ENCODE data around the gene WDR36.

Gene WDR36

DNA sequence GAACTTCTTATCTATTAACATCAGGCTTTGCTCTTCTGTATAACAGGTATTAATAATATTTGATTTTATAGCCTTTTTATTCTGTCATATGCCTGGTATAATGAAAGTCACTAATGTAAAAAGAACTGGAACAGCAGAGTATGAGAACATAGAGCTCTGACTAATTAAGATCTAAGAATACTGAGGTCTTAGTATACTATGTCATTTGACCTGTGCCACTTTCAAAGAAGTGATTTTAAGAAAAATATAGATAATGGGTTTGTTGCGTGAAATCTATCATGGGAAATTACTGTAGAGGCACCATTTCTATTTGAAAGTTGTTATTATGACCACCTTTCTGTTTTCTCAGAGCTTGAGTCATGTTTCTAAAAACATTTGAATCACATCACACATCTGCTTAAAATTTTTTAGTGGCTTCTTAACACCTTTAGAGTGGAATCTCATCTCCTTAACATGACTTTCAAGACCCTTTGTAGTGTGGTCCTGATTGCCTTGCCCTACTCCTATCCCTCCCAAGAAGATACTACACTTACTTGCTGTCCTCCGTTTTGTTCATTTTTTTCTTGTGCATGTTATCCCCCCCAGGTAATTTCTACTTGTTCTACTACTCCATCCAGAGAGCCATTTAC lies 14.3 kb downstream of the WDR36 start:
- no peak for DNase-seq

DNA sequence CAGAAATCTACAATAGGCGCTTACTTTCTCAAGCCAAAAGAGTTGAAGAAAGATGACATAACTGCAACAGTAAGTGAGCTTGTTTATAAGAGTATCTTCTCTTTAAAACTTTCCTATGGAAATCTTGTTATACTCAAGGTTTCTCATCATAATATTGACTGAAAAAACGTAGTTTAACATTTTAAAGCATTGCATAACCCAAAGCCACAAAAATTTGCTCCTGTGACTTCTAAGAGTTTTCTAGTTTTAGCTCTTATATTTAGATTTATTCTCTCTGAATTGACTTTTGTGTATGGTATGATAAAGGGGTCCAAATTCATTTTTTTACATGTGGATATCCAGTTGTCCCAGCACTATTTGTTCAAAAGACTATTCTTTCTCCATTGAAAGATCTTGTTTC lies 15.2 kb downstream of the WDR36 start:
- DNase-seq = no peak

DNA sequence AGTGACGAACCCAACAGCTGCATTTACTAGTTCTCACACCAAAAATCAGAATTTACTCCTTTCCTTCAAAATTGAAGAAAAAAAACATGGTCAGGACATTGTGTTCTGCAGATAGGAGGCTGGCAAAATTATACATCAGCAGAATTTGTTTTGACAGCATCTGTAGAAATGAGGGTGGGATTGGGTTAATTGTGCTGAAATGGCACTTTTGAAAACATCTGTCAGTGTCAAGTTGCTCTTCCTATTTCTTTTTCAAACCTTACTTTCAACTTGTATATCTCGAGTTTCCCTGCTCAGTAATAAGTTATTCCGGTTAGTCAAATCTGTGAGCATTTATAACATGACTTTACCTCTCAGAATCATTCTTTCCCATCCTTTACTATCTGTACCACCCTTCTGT lies 19.8 kb downstream of the WDR36 start:
- no peak for DNase-seq

DNA sequence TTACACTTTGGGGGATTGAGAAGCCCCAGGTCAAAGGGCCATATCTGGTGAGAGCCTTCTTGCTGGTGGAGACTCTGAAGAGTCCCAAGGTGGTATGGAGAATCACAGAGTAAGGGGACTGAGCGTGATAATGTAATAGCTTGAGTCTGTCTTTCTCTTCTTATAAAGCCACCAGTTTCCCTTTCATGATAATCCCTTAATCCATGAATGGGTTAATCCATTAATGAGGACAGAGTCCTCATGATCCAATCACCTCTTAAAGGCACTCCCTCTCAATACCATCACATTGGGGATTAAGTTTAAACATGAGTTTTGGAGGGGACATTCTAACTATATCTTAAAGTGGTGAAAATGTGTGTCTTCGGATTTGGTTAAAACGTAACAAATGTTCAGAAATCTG lies 21.5 kb downstream of the WDR36 start:
- DNase-seq = no peak

DNA sequence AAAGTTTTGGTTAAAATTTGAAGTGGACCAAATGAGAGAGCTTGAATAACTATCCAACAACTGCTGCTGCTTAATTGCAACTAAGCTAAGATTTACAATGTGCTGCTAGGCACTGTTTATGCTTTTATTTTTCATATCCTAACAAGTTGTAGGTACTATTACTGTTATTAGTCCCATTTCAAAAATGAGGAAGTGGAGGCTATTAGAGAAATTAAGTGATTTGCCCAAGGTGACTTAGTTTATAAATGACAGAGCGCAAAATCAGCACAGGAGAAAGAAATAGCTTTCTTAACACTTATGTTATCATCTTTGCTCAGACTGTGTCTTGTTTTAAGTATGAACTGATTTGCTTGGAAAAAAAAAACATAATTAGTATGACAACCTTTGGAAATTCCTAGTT lies 23.1 kb downstream of the WDR36 start:
- no peak for DNase-seq

DNA sequence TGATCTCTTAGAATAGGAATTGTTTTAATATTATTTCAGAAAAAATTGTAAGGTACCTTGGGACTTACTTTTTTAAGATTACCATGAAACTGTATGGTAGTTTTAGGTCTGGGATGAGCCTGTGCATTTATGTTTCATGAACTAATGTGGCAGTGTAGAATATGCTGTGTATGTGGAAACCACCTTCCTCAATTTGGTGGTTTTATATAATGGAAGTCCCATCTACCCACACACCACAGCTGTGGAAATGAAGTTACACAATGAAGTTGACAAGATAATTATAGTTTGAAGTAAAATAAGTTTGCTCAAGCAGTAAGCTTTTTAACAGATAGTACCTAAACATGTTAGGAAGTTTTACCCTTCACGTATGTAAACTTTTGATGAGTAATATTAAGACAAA lies 24.4 kb downstream of the WDR36 start:
- DNase-seq = no peak

DNA sequence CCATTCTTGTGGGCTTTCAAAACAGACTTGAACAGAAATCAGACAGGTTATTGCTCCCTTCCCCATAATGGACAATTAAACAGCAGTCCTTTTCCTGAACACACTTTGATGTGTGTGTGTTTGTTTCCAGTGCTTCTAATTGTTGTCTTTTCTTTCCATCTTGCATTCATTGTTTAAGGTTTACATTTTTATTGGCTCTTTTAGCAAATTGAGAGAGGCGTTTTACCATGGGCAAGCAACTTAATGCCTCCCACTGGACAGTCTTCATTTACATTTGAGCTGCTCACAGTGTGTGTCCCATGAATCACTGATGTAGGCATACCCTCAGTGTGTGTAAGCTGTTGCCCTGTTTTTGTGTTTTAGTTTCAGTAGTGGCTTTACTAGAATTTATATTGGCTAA lies 25.0 kb downstream of the WDR36 start:
- DNase-seq = no peak

DNA sequence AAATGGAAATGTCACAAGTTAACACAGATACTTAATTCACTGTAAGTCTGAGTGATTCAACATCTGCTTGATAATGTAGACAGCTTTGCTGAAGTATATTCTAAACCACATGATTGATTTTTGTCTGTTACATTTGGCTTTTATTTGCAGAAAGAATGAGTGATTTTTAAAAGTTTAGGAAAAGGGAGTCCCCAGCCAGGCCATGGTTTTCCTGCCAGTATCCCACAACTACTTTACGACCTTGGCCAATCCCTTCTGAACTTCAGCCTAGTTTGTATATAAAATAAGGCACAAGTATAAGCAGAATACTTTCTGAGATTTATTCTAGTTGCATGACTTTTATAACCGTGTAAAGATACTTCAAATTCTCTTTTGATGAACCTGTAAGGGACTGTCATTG lies 27.1 kb downstream of the WDR36 start:
- no peak for DNase-seq

DNA sequence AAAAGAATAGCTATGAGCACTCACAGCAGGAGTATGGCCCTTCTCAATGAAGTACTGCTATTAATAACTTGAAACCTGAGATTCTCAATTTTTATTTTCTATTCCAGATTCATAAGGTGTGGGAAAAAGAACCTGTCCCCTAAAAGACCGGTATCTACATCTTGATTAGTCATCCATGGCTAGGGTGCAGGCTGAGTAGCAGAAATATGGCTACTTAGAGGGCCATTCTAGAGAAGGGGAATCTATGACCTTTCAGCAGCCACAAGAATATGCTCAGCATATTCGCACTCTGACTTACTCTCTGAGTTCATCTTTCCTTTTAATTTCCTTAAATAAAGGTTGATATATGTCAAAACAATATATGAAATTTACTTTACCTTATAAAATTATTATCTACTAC lies 27.7 kb downstream of the WDR36 start:
- no peak for DNase-seq

DNA sequence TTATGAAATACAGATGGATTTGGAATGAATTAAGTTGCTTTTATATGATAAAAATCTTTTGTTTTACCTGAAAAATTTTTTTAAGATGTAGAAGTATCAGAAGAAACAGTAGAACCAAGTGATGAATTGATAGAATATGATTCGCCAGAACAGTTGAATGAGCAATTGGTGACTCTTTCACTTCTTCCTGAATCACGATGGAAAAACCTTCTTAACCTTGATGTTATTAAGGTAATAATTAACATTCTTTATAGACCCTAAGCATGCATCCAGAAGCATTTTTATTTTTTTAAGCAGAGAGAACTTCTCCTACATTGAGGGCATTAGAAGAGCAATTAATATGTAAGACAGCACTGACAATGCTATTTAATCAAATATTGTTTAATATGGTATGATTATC lies 28.8 kb downstream of the WDR36 start:
- no peak for DNase-seq

DNA sequence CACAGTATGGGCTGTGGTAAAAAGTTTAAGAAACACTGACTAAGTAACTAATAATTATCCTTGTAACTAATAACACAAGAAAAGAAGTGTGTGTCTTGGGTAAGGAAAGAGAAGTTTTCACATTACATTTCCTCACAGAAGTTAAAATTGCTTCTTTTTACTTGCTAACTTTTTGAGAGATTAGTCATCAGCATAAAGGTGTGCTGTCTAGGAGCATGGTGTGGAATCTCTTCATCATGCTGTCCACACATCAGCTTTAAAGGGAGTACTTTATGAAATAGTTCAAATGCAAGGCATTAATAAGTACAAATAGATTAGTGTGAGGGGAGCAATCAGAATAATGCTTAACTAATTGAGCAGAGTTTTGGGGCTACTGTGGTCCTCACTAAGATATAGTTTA lies 29.8 kb downstream of the WDR36 start:
- DNase-seq = no peak

DNA sequence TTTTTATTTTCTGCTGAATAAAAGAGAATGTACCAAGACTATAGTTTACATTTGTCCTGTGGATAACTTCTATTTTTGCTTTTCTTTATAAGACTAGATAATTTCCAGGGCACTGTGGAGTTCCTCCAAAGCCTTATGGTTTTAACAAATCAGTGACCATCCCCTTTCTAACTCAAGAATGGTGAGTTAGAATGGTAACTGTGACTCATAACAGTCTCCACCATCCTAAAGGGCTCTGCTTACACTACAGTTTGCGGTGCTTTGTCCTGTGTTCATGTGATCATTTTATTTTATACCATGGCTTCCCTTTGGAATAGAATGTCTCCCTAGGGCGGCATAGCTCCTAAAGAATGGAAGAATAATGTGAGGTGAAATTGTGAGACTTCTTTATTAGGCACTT lies 30.2 kb downstream of the WDR36 start:
- DNase-seq = no peak

DNA sequence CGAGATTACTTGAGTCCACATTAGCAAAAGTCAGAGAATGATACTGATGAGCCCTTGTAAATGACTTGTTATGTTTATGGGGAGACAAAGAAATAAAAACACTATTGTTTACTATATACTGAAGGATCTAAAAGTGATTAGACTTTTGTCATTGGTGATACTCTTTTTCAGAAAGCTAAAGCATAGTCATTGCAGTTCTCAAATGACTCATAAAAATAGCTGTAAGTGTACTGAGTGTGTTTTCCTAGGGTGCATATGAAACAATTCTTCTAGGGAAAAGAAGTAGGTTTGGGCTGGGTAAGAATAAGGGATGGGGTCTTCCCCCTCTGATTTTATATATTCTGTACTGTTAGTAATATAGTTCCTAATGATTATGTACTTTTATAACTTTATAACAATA lies 32.6 kb downstream of the WDR36 start:
- no peak for DNase-seq

DNA sequence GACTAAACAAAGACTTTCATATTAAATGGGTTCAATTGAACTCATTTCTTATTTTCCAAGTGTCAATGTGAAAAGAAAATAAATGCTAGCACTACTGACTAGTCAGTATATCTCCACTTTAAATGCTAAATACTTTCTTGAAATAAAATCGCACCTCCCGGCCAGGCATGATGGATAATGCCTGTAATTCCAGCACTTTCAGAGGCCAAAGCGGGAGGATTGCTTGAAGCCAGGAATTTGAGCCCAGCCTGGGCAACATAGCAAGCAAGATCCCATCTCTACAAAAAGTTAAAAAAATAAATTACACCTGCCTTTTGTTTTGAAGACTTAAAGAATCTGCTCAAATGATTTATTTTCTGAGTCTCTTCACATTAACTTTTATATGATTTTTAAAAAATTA lies 34.7 kb downstream of the WDR36 start:
- no peak for DNase-seq

DNA sequence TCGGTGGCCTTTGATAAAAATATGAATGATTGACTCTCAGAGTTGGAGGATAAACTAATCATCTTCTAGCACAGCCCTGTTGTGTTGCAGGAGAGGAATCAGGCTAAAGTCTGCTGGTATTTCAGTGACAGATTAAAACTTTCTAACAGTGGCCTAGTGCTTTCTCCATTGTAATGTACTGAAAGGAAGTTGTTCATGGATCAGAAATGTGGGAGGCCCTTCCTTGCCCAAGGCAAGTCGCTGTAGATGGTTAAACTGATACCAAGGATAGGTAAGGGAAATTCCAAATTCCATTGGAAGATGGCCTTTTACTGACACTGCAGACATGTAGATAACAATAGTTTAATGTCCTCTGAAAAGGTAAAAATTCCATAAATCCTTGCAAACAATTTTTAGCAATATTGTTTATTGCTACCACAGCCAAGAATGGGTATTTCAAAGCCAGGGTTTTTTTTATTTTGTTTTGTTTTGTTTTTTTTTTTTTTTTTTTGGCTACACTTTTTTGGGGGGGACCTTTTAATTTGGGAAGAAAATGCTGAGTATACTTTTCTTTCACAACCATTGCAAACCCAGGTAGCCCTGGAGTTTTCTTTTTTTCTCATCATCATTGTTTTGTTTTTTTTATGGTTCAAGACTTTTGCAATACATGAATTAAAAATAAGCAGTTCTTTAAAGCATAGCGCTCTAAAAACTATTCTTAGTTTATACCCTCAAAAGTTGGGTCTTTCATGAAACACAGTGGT lies 35.5 kb downstream of the WDR36 start:
- DNase-seq = no peak

DNA sequence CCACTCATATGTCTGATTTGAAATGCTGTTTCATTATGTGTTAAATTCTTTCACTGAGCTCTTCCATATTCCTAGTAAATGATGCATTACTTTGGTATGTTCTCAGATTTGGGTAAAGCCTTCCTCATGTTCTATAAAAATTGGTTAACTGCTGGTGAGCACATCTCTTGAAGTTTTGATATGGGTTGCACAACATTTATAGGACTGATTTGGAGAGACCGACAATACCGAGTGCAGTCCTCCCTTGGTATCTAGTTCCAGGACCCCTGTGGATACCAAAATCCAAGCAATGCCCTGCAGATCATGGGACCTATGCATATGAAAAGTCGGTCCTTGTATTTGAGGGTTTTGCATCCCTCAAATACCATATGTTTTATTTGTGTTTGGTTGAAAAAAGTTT lies 37.8 kb downstream of the WDR36 start:
- DNase-seq = no peak

DNA sequence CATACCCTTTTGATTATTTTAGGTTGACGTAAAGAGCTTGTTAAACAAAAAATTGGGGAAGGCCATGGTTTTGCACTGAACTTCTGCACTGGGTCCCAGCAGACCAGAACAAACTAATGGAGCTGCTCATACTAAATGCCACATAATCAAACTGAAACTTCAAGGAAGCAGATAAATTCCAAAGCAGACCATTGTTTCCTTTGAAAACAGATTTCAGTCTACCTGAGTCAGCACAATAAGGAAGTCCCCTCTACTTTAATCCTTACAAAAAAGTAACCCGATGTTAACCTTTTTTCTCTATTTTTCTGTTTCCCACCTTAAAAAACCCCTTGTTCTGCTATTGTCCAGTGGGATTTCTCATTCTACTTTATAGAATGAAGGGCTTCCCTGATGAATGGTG lies 39.2 kb downstream of the WDR36 start:
- no peak for DNase-seq

DNA sequence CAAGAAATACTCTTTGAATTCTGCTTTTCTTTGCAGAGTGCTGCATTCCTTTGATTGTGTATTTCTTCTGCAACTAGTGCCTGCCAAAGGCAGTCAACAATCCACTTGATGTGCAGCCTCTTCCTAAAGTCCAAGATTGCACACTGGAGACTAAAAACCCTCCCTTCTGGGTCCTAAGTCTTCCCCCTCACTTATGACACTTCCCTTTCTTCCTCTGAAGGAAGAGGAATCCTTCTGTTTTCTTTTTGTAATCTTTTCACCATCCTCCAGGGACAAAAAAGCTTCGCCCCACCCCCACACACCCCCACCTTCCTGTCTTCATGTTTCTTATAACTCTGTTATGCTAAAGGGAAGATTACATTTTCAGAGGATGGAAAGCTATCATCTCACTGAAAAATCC lies 39.9 kb downstream of the WDR36 start:
- DNase-seq = no peak

DNA sequence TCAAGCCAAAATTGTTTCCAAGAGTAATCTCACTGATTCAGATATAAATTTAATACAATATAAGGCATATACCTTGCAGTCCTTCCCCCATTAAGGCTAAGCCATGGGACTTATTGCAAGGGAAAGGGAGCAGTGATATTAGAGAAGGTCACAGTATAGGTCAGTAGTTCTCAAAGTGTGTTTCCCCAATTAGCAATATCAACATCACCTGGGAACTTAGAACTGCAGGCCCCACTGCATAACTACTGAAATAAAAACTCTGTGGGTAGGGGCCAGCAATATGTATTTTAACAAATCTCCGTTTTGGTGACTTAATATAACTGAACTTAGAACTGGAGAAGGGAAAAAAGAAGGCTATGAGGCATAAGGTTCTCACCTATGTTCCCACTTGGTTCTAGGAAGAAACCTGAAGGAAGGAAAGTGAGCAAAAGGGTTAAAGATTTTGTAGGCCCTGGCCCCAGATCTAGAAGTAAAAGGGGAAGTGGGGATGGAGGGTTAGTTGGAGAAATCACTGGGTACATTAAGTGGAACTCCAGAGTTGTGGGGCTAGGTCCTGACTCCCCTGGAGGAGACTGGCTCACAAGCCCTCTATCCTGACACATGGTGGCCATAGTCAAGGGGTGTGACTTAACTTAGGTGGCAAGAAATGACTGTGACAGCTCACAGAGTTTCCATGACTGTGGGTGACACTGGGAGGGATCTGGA lies 40.7 kb downstream of the WDR36 start:
- DNase-seq = no peak

DNA sequence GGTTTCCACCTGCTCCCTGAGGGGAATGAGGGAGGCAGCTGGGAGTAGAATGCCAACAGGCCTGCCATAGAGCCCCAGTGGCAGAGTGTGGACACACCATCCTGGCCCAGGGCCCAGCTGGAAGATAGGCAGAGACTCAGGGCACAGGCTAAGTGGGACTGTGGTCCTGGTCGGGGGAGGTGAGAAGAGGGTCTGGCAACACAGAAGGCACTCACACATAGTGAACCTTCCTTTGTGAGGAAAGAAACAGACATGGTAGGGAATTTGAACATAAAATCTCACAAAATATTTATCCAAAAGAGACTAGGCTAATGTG lies 41.2 kb downstream of the WDR36 start:
- no peak for DNase-seq

DNA sequence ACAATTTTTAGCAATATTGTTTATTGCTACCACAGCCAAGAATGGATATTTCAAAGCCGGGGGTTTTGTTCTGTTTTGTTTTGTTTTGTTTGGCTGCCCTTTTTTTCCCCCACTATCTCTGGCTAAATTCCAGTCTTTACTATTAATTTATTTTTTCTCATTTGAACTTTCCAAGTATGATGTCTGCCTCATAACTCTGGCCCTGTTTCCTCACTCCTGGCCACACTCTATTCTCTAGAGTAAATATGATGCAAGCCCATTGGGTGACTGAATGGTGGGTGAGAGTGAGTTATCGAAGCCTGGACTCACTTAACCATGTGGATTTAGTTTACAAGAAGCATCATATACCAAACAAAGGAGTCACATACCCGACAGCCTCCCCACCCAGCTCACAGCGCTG lies 41.9 kb downstream of the WDR36 start:
- DNase-seq = no peak

DNA sequence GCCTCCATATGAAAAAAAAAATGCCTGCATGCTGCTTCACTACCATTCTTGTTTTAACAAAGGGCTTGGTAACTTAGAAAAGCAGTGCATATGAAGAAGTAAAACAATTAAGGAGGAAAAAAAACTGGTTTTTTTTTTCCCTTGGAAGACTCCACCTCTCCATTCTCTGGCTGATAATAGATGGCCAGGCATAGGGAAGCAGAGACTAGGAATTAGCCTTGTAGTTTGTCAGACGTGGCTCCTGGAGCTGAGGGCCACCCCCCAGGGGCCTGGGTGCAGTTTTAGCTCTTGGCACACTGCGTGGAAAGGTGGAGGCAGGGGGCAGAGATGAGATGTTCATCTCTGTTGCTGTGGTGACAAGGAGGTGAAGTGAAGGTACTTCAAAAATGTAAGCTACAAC lies 42.7 kb downstream of the WDR36 start:
- no peak for DNase-seq

DNA sequence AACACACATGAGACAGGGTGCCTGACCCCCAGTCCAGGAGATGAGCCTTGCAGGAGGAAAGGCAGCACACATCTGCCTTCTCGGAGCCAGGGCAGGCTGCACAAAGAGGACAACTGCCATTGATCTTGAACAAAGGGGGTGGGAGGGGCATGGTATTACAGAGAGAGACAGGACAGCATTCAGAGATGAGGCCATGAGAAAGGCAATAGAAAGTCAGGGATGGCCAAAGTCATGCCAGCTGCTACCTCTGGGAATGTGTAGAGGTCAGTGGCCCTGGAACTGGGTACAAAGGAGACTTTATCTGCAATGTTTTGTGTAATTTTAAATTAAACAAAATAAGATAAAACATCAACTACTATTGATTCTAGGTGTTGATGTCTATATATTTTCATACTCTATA lies 43.2 kb downstream of the WDR36 start:
- no peak for DNase-seq

DNA sequence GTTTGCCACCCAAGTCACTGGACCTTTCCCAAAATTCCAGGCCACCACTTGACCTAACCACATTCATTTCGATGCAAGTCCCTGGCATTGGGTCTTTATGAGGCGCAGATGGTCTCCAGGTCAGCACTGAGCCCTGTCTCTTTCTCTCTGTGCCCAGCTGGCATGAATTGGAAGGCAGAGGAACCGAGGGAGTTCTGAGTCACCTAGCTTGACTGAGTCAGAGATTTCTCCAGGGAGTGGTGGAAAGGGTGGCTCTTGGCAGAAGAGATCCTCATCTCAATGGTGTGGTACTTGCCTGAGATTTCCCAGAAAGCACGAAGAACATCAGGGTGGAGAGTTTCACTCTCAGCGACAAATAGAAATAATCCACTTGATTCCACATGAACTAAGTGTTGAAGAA lies 43.8 kb downstream of the WDR36 start:
- no peak for DNase-seq

DNA sequence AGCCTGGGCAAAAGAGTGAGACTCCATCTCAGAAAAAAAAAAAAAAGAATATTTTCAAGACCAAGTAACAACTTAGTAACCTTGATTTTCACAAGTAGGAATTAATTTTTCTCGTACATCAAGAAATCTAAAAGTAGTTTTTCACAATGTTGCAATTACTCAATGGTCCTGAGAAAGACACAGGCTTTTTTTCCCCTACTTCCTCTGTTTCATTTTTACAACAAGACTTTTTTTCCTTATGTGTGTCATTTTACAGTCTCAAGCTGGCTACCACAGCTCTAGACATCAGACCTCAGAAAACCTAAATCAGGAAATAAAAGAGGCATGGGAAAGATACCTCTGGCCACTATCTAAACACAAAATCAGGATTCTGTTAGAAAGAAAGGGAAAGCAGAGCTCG lies 45.9 kb downstream of the WDR36 start:
- DNase-seq = no peak

Measured in NCI-H2029 (cell line).